Spleen (tissue), 11 donors: ENCODE results near the gene NUMB. TPM values are rescaled to one million over a fixed set of nuclear protein-coding genes. Genes with fewer than 3 reads are reported as not detected.

Experiments
- DNase-seq: peaks from one replicate; pipeline ENCODE4 v3.0.0-alpha.2; 2020
- H3K27ac ChIP-seq, 8 donors: fragments of 200-600 bp; sonication (generic) in 7 of 8; 1 replicate in 4 of 8; 2 replicates in 4 of 8; pipeline versions ENCODE4 v1.5.0 to v1.8.0; 2016 to 2021; ENCODE audit warnings: inconsistent platforms in 4 of 8, mild to moderate bottlenecking in 4 of 8, moderate library complexity in 1 of 8
- H3K27me3 ChIP-seq, 7 donors: fragments of 200-600 bp; sonication (generic) in 6 of 7; replicated peaks in 1 of 7; 1 replicate in 4 of 7; 2 replicates in 3 of 7; pipeline versions ENCODE4 v1.5.0 to v1.8.0; 2016 to 2021; ENCODE audit warnings: inconsistent platforms in 3 of 7, mild to moderate bottlenecking in 1 of 7
- H3K36me3 ChIP-seq, 6 donors: fragments of 200-600 bp; sonication (generic) in 5 of 6; 1 replicate in 4 of 6; 2 replicates in 2 of 6; pipeline versions ENCODE4 v1.5.0 to v1.8.0; 2016 to 2021; ENCODE audit warnings: inconsistent platforms in 2 of 6
- H3K4me1 ChIP-seq, 6 donors: fragments of 200-600 bp; sonication (generic) in 5 of 6; 1 replicate in 3 of 6; 2 replicates in 3 of 6; pipeline versions ENCODE4 v1.5.0 to v1.8.0; 2016 to 2021; ENCODE audit warnings: inconsistent platforms in 3 of 6
- H3K4me3 ChIP-seq, 8 donors: fragments of 200-600 bp; sonication (generic) in 7 of 8; 1 replicate in 4 of 8; 2 replicates in 4 of 8; pipeline versions ENCODE4 v1.5.0 to v1.8.0; 2016 to 2021; ENCODE audit warnings: inconsistent platforms in 4 of 8, mild to moderate bottlenecking in 4 of 8, moderate library complexity in 2 of 8
- H3K9me3 ChIP-seq, 8 donors: fragments of 200-600 bp; sonication (generic) in 7 of 8; 1 replicate in 4 of 8; 2 replicates in 4 of 8; pipeline versions ENCODE4 v1.5.0 to v1.8.0; 2016 to 2021; ENCODE audit warnings: inconsistent platforms in 4 of 8
- POLR2A ChIP-seq, 3 donors: fragments of 450-650 bp; IDR thresholded peaks; one replicate each; pipeline ENCODE4 v1.5.1; 2017; ENCODE audit warnings: antibody characterized with exemption in 3 of 3, mild to moderate bottlenecking in 1 of 3
- POLR2AphosphoS5 ChIP-seq, 3 donors: sonication (generic); formaldehyde crosslinking; IDR thresholded peaks; one replicate each; pipeline ENCODE4 v1.5.1; 2017; ENCODE audit warnings: antibody characterized with exemption in 3 of 3
- WGBS, 5 donors: extraction: QIAGEN DNeasy Blood & Tissue Kit in 3 of 5; methylation state at CpG; one replicate each; pipeline versions ENCODE4 v1.1.5 to v1.1.7; 2013 to 2018; 5-methylcytosine and 5-hydroxymethylcytosine counted together
- intact Hi-C: fragments of 100-400 bp; cut with DNase I; formaldehyde crosslinking; loops from one replicate; pipeline ENCODE4 v1.15.0; 2023; ENCODE audit warnings: low total_unique reads
- polyA plus RNA-seq, 3 donors: library from polyadenylated mRNA; stranded (reverse); fragments of 200-250 nt; gene quantifications; one replicate each; pipeline ENCODE4 v1.2.1, GENCODE V29; 2013
- total RNA-seq, 7 donors: library from RNA; depleted of rRNA in 3 of 7; stranded (reverse); fragments of >200 nt in 3 of 7; fragmentation: NEBNext Ultra II Directional in 4 of 7; extraction: Animal tissue kit (Norgen Biotek cat#: 25700) in 4 of 7; gene quantifications; one replicate each; pipeline versions ENCODE4 v1.1.0 to v1.2.1, GENCODE V29; 2016 to 2021
- TF ChIP-seq, protein P1 (sequence below), 11 experiments: fragments of 200-600 bp in 7 of 11; fragments of 450-650 bp in 4 of 11; sonication (generic) in 4 of 11; IDR thresholded peaks in 8 of 11; conservative IDR thresholded peaks in 3 of 11; 1 replicate in 7 of 11; 2 replicates in 4 of 11; pipeline versions ENCODE4 v1.4.0 to v1.8.0; 2016 to 2021; ENCODE audit warnings: antibody characterized with exemption in 11 of 11, inconsistent platforms in 4 of 11, mild to moderate bottlenecking in 1 of 11
- donor health status: healthy with polysubstance abuse.
- donor health status: DM: no; HTN: no; CAD: no; lungs with moderate emphysema.
- donor health status: DM: no; HTN: no; CAD: no.
- donor health status: Bipolar disorder and iron deficiency.
- donor health status: healthy.
- donor health status: DM: no; HTN: no; CAD: no.
- donor health status: DM: yes; HTN: yes; CAD: no.

NUMB gene
- total and polyA plus RNA-seq, 10 donors = 19.8 to 165 (median 92.9) TPM

DNA sequence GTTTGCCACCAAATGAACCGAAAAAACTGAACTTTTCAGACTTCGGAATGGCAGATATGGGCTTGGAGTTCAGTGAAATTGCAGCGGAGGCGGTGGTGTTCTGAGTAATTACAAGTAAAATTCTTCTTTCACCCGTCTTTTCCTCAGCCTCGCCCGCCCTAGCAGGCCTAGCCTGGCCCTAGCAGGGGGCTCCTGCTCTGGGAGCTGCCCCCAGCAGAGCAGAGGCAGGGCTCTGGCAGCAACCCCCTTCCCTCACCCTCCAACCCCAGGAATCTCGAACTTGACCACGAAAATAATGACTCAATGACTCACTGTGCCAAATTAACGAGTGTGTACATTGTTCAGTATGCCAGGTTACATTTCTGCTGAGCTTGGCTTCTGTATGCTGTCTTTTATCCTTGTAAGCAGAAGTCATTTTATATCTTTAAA lies 219.9 kb downstream of the NUMB start:
- intact Hi-C loops = no loop called here
- Histone ChIP-seq H3K4me1 (peaks cover 27 to 99% (median 73%) of the 10 kb centered on the region in 6 donors), H3K27me3 (peaks cover 0 to 97% (median 47%) of the 10 kb centered on the region in 7 donors), H3K27ac (peak overlapping the region in 6 of 8 donors; percentile 39 to 75 (median 69)), H3K9me3 (no peaks in the 10 kb centered on the region), H3K4me3 (peak overlapping the region; percentile 38 to 73 (median 46)), H3K36me3 (no peaks in the 10 kb centered on the region)
- DNase-seq = no peak
- TF ChIP-seq POLR2A (IDR thresholded peaks at IDR 0.05) (no peak), POLR2AphosphoS5 (IDR thresholded peaks at IDR 0.05) (peak in 1 of 3 donors; percentile 45)
- WGBS, 5 donors = 28 to 41% (median 29%) methylated on average over 8 to 10 of the region's 10 CpGs

DNA sequence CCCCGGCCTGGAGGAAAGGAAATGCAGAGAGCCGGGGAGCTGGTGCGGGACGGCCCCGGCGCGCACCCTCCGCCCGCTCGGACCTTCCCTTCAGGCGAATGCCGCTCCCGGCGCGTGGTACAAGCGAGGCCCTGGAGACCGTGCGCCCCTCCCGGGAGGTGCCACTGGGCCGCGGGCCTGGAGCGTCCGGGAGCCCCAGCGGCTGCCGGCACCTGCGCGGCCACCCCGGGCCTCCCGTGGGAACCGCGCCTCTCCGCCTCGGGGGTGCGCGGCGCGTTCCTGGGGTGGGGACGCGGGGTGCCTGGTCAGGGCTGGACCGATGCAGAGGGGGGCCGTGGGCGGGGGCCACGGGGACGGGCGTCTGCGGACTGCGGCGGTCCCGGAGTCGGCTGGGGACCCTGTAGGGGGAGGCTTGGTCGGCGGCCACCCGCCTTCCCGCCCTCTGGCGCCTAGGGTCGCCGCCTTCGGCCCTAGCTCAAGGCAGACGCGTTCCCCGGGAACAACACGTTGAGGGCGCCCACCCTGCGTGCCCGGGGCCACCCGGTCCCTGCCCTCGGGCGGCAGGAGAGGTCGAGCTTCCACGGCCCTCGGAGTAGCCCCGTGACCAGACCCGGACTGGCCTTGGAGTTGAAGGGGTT lies 220.4 kb downstream of the NUMB start:
- DNase-seq = peak; percentile 76
- peak overlapping the region; percentile 38 to 73 (median 46) for H3K4me3 ChIP-seq
- 3 to 9% (median 4%) methylated on average over 12 to 73 of the region's 73 CpGs for WGBS, 5 donors
- H3K27ac ChIP-seq = peak overlapping the region in 7 of 8 donors; percentile 39 to 75 (median 68)
- intact Hi-C loops = no loop called here
- TF ChIP-seq POLR2AphosphoS5 (IDR thresholded peaks at IDR 0.05) = peak in 1 of 3 donors; percentile 19
- TF ChIP-seq POLR2A (IDR thresholded peaks at IDR 0.05) = no peak
- H3K27me3 ChIP-seq = peaks cover 0 to 97% (median 47%) of the 10 kb centered on the region in 7 donors
- H3K4me1 ChIP-seq = peaks cover 27 to 99% (median 68%) of the 10 kb centered on the region in 6 donors
- no peaks in the 10 kb centered on the region for H3K9me3 ChIP-seq
- no peaks in the 10 kb centered on the region for H3K36me3 ChIP-seq

DNA sequence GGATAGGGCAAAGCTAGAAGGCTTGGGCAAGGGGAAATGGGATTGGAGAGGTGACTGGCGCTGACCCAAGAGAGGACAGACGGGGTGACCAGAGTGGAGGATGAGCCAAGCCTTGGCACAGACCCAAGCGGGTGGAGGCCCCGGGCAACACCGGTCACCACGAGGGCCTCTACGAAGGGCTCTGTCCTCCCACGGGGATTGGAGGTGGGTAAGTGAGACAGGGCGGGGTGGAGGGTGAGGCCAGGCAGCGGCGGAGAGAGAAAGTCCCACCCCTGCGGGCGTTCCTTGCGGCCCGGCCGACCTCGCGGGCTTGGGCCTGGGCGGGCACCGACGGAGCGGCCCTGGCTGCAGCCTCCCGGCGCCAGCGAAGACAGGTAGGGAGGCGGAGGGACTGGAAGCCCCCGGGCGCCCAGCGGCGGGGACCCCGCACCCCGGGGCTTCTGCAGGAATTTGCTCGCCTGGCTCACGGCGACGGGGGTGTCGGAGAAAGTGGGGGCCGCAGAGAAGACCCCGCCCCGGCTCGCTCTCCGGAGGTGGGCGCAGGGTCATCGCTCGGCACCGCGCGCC lies 221.0 kb downstream of the NUMB start, which contains the start of gene PAPLN:
Gene PAPLN (plus strand): TSS at position 288 of the 567 bp plus-strand sequence. CDS start 2,273 bp downstream, outside the sequence.
- H3K36me3 ChIP-seq = no peaks in the 10 kb centered on the region
- H3K4me3 ChIP-seq = peak within 1 kb of the TSS; percentile 38 to 73 (median 46)
- H3K27me3 ChIP-seq = peaks cover 0 to 95% (median 47%) of the 10 kb centered on the region in 7 donors
- H3K4me1 ChIP-seq = peaks cover 27 to 99% (median 65%) of the 10 kb centered on the region in 6 donors
- TF ChIP-seq, protein P1, sequence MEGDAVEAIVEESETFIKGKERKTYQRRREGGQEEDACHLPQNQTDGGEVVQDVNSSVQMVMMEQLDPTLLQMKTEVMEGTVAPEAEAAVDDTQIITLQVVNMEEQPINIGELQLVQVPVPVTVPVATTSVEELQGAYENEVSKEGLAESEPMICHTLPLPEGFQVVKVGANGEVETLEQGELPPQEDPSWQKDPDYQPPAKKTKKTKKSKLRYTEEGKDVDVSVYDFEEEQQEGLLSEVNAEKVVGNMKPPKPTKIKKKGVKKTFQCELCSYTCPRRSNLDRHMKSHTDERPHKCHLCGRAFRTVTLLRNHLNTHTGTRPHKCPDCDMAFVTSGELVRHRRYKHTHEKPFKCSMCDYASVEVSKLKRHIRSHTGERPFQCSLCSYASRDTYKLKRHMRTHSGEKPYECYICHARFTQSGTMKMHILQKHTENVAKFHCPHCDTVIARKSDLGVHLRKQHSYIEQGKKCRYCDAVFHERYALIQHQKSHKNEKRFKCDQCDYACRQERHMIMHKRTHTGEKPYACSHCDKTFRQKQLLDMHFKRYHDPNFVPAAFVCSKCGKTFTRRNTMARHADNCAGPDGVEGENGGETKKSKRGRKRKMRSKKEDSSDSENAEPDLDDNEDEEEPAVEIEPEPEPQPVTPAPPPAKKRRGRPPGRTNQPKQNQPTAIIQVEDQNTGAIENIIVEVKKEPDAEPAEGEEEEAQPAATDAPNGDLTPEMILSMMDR (IDR thresholded peaks at IDR 0.05 in 8 of 11, conservative IDR thresholded peaks at IDR 0.05 in 3 of 11) = no peak
- TF ChIP-seq POLR2AphosphoS5 (IDR thresholded peaks at IDR 0.05) = peak in 2 of 3 donors; percentile 44 to 54
- H3K27ac ChIP-seq = peak within 1 kb of the TSS in 7 of 8 donors; percentile 39 to 75 (median 68)
- no peaks in the 10 kb centered on the region for H3K9me3 ChIP-seq
- peak; percentile 74 for DNase-seq
- intact Hi-C loops = no loop called here
- 3 to 4% (median 3%) methylated on average over 37 to 48 of the region's 48 CpGs for WGBS, 5 donors

DNA sequence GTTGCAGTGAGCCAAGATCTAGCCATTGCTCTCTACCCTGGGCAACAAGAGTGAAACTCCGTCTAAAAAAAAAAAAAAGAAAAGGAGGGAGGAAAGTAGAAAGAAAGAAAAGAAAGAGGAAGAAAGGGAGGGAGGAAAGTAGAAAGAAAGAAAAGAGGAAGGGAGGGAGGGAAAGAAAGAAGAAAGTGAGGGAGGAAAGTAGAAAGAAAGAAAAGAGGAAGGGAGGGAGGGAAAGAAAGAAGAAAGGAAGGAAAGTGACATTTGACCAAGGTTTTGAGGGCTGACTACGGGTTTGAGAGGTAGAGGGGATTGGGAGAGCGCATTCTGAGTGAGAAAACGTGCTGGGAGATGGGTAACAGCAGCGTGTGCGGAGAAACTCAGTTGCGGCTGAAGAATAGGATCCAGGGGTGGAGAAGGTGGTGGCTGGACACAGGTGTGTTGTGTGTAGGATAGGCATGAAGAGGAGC lies 221.6 kb downstream of the NUMB start:
- TF ChIP-seq POLR2AphosphoS5 (IDR thresholded peaks at IDR 0.05) = no peak
- TF ChIP-seq POLR2A (IDR thresholded peaks at IDR 0.05) = no peak
- TF ChIP-seq, protein P1 (IDR thresholded peaks at IDR 0.05 in 8 of 11, conservative IDR thresholded peaks at IDR 0.05 in 3 of 11) = no peak
- intact Hi-C loops = no loop called here
- peaks cover 31 to 99% (median 65%) of the 10 kb centered on the region in 6 donors for H3K4me1 ChIP-seq
- no peaks in the 10 kb centered on the region for H3K36me3 ChIP-seq
- no peak for DNase-seq
- H3K27ac ChIP-seq = peak overlapping the region in 5 of 8 donors; percentile 67 to 75 (median 70)
- H3K9me3 ChIP-seq = no peaks in the 10 kb centered on the region
- peaks cover 0 to 90% (median 46%) of the 10 kb centered on the region in 7 donors for H3K27me3 ChIP-seq
- 24 to 38% (median 32%) methylated on average over 6 to 7 of the region's 7 CpGs for WGBS, 5 donors
- H3K4me3 ChIP-seq = peak overlapping the region in 6 of 8 donors; percentile 42 to 73 (median 47)
